Measurements from ENCODE around the gene IL21R.

The IL21R gene

DNA sequence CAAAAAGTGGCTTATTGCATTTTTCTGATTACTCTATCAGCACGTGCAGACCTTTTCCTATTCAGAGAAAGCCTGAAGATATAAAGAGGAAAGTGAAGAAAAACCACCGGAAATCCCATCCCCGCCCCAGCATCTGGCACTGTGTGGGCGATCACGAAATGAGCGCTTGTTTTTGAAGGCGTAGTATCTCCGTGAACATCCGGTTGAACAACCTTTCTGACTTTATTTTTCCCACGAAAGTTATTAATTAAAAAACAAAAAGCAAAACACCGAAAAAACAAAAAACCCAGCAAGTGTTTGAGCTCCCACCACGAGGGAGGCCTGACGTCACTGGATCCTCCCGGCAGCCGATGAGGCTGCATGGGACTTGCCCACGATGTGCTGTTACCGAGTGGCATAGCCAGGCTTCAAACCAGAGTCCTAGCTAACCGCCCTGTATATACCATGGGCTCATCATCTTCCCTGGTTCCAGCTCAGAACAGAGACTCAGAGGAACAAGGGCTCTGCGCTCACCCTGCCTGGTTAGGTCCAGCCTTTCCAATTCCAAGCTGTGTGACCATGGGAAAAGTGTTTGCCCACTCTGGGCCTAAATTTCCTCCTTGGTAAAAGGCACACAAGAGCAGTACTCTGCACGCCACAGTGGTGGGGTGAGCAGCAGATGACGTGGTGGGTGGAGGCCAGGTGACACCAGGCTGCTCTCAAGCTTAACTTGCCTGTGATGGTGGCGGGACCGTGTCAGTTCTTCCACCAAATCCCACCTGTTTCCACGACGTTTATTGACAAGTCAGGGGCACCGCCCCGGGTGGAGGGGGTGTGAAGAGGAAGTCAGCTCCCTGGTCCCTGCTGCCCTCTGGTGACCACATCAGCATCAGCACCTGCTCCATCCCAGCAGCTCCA, 34.3 kb upstream of the IL21R start:
- TF ChIP-seq, protein P1, sequence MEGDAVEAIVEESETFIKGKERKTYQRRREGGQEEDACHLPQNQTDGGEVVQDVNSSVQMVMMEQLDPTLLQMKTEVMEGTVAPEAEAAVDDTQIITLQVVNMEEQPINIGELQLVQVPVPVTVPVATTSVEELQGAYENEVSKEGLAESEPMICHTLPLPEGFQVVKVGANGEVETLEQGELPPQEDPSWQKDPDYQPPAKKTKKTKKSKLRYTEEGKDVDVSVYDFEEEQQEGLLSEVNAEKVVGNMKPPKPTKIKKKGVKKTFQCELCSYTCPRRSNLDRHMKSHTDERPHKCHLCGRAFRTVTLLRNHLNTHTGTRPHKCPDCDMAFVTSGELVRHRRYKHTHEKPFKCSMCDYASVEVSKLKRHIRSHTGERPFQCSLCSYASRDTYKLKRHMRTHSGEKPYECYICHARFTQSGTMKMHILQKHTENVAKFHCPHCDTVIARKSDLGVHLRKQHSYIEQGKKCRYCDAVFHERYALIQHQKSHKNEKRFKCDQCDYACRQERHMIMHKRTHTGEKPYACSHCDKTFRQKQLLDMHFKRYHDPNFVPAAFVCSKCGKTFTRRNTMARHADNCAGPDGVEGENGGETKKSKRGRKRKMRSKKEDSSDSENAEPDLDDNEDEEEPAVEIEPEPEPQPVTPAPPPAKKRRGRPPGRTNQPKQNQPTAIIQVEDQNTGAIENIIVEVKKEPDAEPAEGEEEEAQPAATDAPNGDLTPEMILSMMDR (IDR thresholded peaks at IDR 0.05): peak; percentile 77
- TF ChIP-seq ZFX (IDR thresholded peaks at IDR 0.05; ENCODE audit: borderline replicate concordance): no peak
- H3K27ac ChIP-seq: no peak overlapping the region

DNA sequence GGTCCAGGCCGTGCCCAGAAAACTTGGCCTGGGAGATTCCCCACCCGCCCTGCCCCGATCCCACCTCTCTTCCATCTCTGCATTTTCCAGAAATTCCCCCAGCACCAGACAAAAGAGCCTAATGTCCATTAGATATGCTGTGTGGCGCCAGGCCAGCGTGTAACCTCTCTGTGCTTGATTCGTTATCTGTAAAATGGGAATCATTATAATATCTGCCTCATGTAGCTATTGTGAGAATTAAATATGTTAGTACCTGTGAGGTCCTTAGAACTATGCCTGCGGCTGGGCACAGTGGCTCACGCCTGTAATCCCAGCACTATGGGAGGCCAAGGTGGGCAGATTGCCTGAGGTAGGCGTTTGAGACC, 33.6 kb upstream of the IL21R start:
- H3K27ac ChIP-seq: no peak overlapping the region

DNA sequence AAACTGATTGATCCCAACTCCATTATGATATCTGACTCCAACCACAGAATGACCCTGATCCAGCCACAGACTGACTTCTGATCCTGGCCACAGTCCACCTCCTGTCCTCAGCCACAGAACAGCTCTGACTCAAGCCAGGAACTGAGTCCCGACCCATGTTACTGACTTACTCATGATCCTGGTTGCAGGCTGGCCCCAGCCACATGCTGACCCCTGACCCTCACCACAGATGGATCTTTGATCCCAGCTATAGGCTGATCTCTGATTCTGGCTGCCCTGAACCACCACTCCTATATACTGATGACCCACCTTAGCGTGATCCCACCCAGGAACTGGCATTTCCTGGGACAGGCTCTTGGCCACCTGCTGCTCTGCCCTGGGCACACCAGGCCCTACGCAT, 32.2 kb upstream of the IL21R start:
- no peak overlapping the region for H3K27ac ChIP-seq
- TF ChIP-seq, protein P1 (IDR thresholded peaks at IDR 0.05): no peak
- no peak for TF ChIP-seq ZFX (IDR thresholded peaks at IDR 0.05; ENCODE audit: borderline replicate concordance)

More for the DNA sequence above, 33.6 kb upstream of the IL21R start:
- TF ChIP-seq, protein P1 (IDR thresholded peaks at IDR 0.05): peak; percentile 44
- TF ChIP-seq ZFX (IDR thresholded peaks at IDR 0.05; ENCODE audit: borderline replicate concordance): no peak

DNA sequence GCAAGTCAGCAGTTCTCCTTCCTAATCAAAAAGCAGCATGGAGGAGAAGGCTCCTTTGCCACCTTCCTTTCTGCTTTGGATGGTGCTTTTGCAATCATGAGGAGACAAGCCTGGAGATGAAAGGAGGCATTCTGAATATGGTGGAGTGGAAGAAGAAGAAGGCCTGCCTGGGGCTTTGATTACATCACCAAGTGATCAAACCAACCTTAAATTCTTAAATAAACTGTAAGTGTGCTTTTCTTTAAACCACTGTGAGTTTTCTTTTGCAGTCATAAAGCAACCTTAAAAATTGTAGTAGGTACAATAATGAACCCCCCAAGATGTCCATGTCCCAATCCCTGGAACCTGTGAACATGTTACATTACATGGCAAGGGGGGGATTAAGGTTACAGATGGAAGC, 31.7 kb upstream of the IL21R start:
- TF ChIP-seq ZFX (IDR thresholded peaks at IDR 0.05; ENCODE audit: borderline replicate concordance): no peak
- TF ChIP-seq, protein P1 (IDR thresholded peaks at IDR 0.05): no peak

DNA sequence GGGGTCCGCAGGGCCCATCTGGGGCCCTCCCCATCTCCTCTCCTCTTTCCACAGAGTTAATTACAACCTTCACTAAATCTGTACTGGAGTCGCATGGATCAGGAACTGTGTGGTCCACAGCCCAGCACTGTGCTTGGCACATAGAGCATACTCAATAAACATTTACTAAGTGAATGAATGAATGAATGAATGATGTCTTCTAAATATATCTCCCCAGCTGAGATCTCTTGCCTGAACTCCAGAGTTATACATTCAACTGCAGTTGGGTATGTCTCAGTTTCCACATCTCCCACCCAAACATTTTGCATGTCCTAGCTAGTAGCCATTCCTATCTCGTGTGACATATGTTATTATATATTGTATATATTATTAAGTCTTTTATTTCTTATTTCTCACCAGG, 28.7 kb upstream of the IL21R start:
- H3K27ac ChIP-seq: no peak overlapping the region
- TF ChIP-seq ZFX (IDR thresholded peaks at IDR 0.05; ENCODE audit: borderline replicate concordance): no peak
- TF ChIP-seq, protein P1 (IDR thresholded peaks at IDR 0.05): no peak

More for the DNA sequence above, 31.7 kb upstream of the IL21R start:
- H3K27ac ChIP-seq: no peak overlapping the region

DNA sequence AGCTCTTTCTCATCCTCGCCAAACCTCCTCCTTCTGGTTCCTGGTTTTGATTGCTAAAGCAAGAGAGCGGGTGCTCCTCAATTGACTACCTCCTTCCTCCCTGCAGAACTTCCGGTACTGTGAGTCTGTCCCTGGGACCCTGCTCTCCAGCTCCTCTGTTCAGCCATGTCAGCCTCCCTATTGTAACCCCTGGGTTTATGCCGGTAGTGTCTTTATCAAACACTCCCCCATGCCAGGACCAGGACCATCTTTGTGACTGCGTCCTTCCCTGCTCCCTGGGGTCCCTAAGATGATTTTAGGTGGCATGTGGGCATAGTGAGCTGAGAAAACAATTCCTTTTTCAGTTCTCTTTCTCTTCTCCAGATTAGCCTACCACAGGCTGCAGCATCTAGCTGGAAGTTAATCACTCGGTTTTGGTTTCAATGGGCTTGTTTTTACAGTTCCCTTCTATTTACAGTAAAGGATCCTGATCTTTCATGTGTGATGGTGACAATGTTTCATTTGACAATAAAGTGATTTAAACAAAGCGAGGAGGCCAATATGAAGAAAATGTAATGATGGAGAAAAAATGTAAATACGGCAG, 27.7 kb upstream of the IL21R start:
- no peak for TF ChIP-seq ZFX (IDR thresholded peaks at IDR 0.05; ENCODE audit: borderline replicate concordance)
- TF ChIP-seq, protein P1 (IDR thresholded peaks at IDR 0.05): no peak
- no peak overlapping the region for H3K27ac ChIP-seq
